ENCODE results near the gene FALEC.

FALEC gene

GRCh38 chr1:150512846-150513245 lies 2.7 kb upstream of the FALEC start:
- no peak for DNase-seq

GRCh38 chr1:150513351-150513791 lies 2.2 kb upstream of the FALEC start:
- no peak for DNase-seq

DNA sequence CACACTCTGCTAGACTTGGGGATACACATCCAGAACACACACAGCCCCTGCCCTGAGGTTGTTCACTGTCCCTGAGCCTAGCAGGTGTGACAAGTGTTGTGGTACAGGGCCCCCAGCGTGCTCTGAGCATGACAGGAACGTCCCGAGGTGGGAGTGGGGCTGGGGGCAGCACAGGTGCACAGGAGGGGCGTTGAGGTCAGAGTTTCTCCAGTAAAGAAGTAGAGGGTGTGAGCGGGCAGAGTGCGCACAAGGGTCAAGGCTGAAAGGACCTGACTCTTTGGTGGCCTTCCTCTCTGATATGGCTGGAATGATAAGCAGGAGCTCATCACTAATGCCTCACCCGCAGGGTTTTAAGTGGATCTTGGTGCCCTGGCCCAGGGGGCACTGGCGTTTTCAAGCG lies 1.3 kb upstream of the FALEC start:
- no peak for DNase-seq

DNA sequence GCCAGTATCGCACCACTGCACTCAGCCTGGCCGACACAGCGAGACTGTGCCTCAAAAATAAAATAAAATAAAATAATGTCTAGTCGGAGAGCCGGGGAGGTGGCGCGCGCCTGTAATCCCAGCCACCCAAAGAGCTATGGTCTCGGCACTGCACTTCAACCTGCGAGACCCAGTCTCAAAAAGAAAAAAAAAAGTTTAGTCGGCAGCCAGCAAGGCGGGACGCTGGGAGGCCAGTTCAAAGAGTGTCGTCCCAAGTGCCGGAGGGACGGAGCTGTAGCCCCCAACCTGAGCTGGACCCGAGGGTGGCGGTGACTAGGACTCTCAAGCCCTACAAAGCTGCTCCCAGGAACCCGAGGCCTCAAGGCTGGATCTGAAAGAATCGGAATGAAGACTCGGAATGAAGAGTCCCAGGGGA lies 632 bp upstream of the FALEC start:
- no peak for DNase-seq

- no peak for DNase-seq
These were observed 569 bp downstream of the FALEC start for GRCh38 chr1:150516050-150516591.

DNA sequence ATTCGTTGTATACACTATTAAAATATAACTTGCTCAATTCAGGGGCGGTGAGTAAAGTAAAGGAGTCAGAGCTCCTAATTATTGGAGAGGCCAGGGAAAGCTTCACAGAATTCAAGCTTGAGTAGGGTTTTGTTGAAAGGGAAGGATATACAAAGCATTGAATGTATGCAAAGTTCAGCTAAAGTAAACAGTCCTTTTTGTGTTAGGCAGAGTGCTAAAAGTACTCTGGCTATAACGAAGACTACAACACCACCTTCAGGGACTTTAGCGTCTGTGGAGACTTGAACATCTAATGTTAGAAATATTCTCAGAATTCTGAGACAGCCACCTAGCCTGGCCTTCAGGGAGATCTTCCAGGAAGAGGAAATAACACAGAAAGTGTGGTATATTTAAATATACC lies 1.1 kb downstream of the FALEC start:
- DNase-seq = no peak

DNA sequence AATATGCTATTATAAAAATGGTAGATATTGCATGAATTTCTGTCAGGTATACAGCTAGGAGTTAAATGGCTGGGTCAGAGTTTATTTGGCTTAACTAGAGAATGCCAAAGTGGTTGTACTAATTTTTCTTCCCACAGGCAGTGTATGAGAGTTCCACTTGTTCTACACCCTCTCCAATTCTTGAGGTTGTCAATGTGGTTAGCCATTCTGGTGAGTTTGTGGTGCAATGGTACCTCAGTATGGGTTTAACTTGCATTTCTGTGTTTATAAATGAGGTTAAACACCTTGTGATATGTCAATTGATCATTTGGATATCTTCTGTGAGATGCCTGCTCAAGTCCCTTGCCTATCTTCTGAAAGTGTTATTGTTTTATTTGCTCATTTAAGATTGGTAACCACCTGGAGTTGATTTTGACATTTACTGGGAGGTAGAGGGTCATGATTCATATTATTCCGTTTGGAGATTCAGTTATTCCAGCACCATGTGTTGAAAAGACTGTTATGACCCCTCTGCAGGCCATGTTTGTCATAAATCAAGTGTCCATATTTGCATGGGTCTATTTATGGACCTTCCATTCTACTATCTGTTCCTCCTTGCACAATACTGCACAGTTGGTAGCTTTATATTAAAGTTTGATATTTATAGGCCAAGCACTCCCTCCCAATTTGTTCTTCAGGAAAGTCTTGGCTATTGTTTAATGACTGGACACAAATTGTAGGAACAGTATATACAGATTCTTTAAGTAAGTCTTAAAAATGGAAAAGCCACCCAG lies 5.8 kb downstream of the FALEC start:
- DNase-seq = no peak

GRCh38 chr1:150525348-150525747 lies 9.8 kb downstream of the FALEC start:
- no peak for DNase-seq

- no peak for DNase-seq
These were observed 12.6 kb downstream of the FALEC start for GRCh38 chr1:150528196-150528595.

GRCh38 chr1:150529017-150529416 lies 13.5 kb downstream of the FALEC start:
- no peak for DNase-seq

DNA sequence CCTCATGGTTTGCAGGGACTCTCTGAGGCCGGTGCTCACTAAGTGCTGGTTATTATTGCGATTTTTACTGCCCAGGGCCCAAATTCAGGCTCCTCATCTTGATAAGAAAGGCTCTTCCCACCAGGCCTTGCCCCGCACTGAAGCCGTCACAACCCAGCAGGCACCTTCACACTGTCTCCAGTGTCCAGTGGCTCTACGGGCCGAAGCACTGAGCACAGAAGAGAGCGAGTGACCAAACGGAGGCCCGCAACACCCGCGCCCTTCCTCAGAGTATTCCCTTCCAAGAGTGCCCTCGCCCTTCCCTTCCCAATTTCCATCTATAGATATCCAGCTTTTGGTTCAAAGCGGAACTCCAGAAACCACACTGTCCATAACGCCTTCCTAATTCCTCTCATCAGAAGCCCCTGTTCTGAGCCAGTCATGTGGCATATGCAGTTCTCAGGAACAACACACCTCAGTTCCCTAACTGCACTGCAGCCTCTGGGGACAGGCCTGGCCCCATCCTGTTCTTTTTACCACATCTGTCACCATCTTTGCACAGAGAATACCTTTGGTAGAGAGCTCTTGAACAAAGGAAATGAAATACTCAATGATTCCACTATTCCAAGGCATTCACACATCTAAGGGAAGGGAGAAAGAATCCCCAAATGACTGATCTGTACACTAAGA lies 15.1 kb downstream of the FALEC start:
- no peak for DNase-seq

DNA sequence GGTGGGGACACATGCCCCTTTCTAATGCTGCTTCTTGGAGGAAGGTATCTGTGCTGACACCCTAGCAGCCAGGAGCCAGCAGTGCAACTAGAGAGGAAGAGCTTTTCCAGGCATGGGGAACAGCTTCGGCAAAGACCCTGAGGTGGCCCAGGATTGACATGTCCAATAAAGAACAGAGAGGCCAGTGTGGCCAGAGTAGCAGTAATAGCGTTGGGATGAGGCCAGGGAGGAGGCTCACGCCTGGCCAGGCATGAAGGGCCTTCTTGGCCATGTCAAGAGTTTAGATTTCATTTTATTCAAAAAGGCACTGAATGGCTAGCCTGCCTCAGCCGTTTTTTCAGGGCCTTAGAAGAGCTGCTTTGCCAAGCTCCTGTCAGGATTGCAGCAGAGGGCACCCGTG lies 17.3 kb downstream of the FALEC start:
- no peak for DNase-seq

DNA sequence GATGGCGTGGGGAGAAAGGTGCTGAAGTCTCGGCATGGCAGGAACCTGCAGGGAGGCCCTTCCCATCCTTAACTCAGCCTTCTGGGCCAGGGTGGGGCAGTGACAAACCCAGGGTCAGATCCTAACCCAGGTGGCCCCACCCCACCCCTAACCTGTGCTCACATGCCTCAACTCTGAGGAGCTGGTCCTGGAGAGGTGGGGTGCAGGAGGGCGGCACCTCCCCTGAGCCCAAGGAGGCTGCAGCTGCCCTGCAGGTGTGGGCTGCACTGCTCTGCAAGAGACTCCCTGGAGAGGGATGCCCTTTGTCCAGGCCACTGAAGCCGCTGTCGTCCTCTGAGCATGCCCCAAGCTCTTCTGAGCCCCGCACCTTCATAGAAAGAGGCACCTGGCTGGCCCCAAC lies 18.4 kb downstream of the FALEC start:
- DNase-seq = no peak

- DNase-seq = no peak
These were observed 20.1 kb downstream of the FALEC start for GRCh38 chr1:150535511-150536287.

DNA sequence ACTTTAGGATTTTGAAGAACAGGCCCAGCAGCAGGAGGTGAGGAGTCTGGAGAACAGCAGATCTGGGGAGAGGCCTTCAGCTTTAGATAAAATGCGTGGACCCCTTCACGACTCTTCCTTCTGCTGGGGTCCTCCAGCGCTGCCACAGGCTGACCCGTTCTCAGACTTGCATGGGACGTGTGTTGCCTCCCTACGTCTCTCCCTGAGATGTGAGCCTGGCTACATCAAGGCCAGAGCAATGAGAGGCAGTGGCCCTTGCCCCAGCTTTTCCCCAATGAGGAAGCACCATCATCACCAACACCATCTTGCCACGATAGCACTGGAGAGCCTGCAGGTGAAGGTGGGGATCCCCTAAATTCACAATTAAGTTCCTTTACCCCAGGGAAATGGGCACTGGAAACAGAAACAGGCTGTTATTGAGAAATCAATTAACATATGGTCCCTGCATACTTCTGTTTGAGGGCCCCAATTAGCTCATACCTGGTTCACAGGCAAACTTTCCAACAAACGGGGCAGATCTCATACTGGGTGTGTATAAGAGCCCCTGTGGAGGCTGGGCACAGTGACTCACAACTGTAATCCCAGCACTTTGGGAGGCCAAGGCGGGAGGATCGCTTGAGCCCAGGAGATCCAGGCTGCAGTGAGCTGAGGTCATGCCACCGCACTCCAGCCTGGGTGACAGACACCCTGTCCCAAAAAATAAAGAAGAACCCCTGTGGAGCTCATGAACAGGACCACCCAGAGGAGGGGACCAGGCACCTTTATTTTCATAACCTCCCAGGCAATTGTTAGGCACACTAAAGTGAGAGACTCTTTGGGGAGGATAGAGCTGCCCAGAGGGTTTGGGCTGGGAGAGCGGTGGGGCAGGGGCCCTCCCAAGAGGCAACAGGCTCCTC lies 21.5 kb downstream of the FALEC start:
- no peak for DNase-seq

DNA sequence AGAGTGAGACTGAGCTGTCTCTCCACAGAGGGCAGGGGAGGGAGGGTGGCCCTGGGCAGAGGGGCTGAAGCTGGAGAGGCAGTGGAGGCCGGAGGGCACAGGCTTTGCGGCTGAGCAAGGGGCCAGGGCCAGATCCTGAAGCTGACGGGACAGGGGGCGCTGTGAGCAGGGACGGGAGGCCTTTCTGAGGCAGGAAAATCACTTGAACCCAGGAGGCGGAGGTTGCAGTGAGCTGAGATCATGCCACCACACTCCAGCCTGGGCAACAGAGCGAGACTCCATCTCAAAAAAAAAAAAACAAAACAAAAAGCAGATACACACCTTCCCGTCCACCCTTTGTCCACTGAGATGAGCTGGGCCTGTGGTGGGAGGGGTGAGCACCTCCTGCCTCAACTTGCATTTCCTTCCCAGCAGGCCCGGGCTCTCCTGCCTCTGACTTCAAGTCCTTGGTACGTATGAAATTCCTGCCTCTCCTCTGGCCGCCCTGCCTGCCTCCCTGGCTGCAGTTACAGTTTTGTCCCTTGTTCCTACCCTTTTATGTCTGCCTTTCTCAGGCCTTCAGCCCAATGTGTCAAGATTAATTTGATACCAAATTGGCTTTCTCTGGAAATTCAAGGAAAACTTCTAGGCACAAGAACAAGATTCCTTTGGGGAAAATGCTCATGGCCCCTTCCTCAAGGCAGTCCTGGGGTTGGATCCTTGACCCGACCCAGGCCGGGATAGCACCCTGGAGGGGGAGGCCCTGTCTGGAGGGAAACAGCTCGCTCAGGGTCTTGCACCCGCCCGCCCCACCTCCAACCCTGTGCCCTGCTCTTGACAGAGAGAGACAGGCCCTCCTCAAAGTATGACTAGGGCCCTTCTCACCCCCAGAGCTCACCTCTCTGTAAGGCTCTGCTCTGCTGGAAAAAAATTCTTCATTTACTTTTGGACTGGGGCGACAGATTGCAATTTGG lies 22.5 kb downstream of the FALEC start:
- no peak for DNase-seq

- DNase-seq = peak; percentile 98
These were observed 28.1 kb downstream of the FALEC start for GRCh38 chr1:150543500-150544143.

DNA sequence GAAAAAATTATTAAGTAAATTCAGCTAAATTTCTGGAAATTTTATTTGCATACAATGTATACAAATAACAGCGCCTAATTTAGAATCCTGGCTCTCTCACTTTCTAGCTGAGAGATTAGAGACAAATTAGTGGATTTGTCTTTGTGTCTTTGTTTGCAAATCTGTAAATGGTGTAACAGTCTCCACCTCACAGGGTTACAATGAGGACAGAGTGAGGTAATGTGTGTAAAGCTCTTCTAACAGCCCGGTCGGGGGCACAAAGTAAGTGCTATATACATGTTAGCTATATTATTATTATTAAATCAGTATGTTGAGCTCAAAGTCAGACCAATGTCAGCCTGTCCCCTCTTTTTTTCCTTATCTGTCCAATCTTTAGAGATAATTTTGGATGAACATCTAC lies 28.7 kb downstream of the FALEC start:
- peak; percentile 98 for DNase-seq

DNA sequence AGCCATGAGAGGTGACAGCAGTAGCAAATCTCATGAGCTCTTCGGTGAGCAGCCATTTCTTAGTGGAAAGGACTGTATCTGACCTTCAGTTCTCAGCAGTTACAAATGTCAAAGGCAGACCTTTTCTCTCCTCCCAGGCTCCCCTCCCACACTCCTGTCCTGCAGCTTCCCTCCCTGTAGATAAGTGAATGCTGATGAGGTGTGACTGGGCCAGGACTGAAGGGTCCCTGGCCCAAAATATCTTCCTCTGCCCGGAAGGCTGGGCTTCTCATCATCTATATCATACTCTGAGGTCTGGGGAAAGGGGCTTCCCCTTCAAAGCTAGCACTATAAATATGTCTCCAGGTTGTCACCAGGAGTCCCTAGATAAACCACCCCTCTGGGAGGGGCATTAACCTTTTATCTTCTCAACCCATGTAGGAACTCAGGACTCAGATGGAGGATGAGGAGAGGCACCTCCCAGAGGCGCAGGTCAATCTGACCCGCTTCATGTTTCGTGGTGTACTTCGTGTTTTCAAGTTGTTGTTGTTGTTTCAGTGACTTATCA lies 30.0 kb downstream of the FALEC start:
- DNase-seq = no peak

DNA sequence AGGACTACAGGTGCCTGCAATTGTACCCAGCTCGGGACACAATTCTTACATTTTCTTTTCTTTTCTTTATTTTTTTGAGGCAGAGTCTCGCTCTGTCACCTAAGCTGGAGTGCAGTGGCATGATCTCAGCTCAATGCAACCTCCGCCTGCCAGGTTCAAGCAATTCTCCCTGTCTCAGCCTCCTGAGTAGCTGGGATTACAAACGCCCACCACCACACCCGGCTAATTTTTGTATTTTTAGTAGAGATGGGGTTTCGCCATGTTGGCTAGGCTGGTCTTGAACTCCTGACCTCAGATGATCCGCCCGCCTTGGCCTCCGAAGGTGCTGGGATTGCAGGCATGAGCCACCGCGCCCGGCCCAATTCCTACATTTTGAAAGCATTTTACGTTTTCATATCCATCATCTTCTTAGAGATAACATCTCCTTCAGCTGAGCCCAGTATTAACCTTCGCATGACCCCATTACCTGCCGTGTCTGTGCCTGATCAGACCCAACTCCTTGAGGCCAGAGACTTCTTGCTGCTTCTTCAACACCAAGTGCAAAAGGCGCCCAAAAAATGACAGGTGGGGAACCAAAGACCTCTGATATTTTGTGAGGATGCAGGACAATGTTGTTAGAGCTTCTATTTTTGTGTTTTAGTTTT lies 30.9 kb downstream of the FALEC start:
- no peak for DNase-seq
